HG03060 (cell line): ENCODE results near the gene TTLL11.

Source experiments
- ATAC-seq: cut with Tn5 transposase; IDR thresholded peaks from one replicate; pipeline ENCODE4 v1.9.1; 2021; ENCODE audit warnings: low read depth, moderate number of reproducible peaks; ENCODE audit not compliant: unreplicated experiment

TTLL11 gene

GRCh38 chr9:122053567-122054350 is 39.3 kb downstream of the TTLL11 start:
- no peak for ATAC-seq

DNA sequence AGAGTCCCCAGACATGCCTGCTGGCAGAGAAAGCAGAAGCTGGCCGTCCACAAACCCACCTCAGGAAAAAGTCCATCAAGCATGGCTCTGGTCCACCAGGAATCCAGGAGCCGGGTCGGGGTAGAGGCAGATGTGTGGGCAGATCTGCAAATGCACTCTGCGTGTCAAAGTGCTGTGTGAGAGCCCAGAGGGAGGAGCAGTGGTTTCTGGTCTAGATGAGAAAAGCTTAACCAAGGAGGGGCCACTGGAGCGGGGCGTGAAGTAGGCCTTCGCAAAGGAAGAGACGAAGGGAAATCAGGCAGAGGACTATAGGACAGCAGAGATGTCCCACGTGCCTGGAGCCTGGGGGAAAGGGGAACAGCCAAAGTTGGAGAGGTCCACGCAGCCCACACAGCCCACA is 40.0 kb downstream of the TTLL11 start:
- ATAC-seq: no peak

DNA sequence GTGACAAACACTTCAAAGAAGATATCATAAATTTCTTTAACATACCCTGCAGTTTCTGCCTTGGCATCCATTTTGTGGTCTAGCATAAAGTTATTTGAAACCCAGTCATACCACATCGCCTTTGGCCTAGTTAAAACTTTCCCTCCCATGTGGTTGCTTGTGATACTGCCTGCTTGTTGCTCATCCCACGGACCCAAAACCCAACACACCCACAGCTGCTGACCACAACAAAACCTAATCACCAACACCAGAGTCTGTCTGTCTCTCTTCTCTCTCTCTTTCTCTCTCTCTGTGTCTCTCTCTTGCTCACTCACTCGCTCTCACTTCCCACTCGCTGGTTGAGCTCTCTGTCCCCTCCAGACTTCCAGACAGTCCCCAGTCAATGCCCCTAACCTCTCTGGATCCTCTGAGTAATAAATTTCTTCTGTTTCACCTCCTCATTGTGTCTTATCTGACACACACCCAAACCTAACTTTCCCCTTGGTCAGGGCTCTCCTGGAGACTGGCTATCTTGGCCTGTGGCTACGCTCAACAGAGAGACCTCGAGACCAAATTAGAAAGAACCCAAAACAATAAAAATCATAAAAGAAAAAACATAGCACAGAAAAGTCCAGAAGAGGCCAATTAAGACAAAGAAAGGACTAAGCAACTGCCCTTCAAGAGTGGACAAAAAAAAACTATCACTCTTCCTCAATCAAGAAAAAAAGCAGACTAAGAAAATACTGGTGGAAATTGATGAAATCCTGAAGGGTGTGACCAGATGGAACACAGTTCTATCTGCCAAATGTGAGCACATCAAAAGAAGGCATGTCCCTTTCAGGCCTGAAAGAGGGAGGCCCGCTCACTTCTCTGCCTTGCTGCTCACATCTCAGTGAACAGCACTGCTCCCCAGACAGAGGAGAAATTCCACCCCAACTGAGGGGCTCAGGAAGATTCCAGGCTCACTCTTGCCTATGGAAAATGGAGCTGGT is 41.5 kb downstream of the TTLL11 start:
- ATAC-seq: no peak

- no peak for ATAC-seq
Observed at GRCh38 chr9:122050167-122050566, 42.9 kb downstream of the TTLL11 start.

DNA sequence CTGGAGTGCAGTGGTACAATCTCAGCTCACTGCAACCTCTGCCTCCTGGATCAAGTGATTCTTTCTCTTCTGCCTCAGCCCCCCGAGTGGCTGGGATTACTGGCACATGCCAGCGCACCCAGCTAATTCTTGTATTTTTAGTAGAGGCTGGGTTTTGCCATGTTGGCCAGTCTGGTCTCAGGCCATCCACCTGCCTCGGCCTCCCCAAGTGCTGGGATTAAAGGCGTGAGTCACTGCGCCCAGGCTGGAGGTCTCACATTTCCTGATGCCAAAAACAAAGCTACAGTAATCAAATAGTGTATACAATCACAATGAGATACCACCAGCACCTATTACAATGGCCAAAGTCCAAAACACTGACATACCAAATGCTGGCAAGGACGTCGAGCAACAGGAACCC is 51.1 kb downstream of the TTLL11 start:
- no peak for ATAC-seq

GRCh38 chr9:122040561-122041242 is 52.4 kb downstream of the TTLL11 start:
- ATAC-seq: no peak

DNA sequence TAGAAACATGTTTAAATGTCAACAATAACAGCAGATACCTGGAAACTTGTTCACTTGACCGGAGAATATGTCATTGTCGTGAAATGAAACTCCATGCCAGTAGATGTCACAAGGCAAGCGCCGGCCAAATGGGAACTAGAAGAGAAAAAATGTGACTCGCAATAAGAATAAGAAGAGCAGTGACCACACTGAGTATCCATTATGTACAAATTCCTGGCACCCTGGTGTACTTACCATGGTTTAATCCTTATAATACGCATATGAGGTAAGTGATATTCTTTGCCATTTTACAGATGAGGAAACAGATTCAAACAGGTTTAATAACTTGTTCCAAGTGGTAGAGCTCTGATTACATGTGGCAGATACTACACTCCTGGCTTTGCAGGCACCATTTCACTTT is 53.9 kb downstream of the TTLL11 start:
- ATAC-seq: no peak

DNA sequence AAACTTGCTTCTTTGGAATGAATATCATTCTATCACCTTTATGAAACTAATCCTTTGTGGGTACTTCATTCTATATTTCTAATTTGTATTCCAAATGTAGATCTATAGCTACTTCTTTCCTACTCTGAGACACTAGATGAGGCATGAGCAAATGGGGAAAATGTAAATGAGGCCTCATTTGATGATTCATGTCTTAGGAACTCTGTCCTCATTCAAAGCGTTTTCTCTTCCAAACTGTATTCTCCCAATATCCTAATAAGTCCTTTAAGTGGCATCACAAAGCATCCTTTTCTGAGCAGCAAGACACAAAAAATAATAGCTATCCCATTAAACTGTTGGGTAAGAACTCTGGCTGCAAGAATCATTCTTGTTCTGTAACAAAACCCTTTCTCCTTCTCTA is 56.1 kb downstream of the TTLL11 start:
- no peak for ATAC-seq

DNA sequence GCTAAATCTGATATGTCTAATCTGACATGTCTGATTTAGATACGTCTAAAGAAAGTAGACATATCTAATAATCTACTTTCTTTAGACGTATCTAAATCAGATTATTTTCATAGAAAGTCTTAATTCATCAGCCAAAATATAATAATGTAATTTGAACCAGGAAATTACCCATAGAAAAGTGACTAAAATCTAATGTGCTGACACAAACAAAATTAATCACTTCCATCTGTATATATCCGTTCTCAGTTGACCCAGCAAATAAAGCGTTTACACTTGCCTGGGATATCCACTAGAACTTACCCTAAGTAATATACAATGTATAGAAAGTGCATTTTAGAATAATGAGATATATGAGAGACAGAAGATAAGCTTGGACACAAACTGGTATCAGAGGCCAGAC is 56.7 kb downstream of the TTLL11 start:
- ATAC-seq: no peak

DNA sequence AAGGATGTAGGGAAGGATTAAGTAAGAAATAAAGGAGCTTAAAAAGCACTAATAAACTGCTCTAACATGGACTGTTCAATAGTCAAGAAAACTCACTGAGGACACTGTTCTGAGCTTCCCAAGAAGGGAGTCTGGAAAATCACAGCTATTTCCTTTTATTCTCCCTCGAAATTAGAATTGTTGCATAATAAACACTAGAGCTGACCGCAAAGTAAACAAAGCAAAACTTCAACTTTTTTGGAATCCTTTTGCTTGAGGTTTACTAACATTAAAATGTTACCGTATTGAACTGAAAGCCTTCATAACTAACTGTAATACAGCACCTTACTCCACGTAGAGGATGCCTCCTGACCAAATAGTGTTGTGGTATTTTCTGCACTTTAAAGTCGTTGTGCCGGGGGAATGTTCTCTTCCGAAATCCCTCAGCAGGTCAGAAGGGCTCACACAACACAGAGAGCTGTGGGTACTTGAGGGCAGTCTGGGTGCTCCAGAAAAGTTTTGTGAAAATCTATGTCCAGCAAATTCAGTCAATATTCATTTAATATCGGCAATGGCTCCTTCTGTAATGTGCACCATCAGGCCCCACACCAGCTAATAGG is 59.2 kb downstream of the TTLL11 start:
- no peak for ATAC-seq

DNA sequence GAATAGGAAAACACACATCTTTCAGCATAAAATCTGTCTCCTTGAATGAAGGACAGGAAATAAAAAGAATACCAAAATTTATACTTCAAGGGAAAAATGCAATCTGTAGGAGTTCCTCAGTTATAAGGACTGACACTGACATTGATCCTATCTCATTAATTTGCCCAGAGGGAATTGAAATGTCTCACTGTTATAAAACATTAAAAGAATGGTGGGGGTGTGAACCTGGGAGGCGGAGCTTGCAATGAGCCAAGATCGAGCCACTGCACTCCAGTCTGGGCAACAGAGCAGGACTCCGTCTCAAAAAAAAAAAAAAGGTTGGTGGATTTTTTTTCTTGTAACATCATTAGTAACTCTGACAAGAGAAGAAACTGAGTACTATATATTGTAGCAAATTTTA is 60.8 kb downstream of the TTLL11 start:
- ATAC-seq: no peak

- no peak for ATAC-seq
Observed at GRCh38 chr9:122031776-122032175, 61.3 kb downstream of the TTLL11 start.

GRCh38 chr9:122031157-122031556 is 62.0 kb downstream of the TTLL11 start:
- ATAC-seq: no peak

GRCh38 chr9:122030357-122030756 is 62.8 kb downstream of the TTLL11 start:
- ATAC-seq: no peak

GRCh38 chr9:122029898-122030297 is 63.2 kb downstream of the TTLL11 start:
- ATAC-seq: no peak

DNA sequence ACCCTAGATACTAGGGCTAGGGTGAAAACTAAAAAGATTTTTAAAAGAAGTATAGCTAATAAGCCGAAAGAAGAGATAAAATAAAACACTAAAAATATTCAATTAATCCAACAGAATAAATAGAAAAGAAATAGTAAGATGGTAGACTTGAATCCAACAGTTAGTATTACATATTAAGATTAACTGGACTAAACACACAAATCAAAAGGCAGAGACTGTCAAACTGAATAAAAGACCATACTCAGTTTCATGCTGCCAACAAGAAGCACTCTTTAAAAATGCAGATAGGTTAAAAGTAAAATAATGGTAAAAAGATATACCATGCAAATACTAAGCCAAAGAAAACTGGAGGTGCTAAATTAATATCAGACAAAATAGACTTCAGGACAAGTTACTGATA is 65.0 kb downstream of the TTLL11 start:
- ATAC-seq: no peak

- no peak for ATAC-seq
Observed at GRCh38 chr9:122020398-122020797, 72.7 kb downstream of the TTLL11 start.

DNA sequence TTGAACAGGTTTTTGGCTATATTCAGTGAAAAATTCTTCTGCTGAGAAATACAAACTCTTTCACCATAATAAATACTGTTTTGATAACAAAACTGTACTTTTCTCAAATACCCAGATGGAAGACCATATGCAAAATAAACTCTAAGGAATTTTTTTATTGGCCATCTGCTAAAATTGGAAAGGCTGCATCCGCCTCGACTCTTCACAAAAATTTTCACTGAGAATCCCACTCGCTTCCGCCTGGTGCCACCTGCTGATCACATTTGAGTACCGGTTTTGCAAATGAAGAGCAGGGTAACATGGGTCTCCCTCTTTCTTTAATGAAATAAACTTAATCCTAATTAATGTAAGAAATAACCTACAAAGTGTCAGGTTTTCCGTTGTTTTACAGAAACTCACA is 76.4 kb downstream of the TTLL11 start:
- no peak for ATAC-seq

GRCh38 chr9:122016309-122016708 is 76.8 kb downstream of the TTLL11 start:
- no peak for ATAC-seq

DNA sequence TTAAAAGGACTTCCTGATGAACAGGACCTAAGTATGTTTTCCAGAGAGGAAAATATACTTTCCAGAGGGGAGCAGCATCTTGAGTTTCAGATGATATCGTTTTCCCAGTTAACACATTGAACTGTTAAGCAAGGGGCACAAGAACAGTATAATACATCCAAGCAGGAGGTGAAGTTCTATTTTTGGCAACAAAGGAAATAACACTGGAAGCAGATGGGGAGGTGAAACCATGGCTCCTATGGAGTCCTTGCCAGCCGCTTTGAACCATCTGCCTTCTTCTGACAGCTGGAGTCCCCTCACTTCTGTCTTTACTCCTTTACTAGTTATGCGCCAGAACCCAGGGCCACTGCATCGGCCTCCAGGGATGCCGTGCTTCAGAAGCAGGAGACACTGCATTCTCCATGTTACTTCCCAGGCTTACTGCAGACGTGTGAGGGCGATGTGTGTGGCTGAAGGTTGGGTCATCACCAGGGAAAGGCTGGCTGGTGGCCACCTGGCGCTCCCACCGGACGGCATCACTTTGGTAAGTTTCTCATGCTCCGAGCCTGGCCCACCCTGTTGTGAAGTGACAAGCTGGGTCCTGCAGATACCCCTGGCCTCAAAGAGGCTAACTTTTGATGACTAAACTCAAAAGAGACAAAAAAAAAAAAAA is 77.8 kb downstream of the TTLL11 start:
- no peak for ATAC-seq
